Right lobe of liver (tissue), 4 donors: ENCODE measurements around the gene ARHGAP44.

Experiments
- CTCF ChIP-seq, 4 donors: fragments of 200-600 bp in 3 of 4; fragments of 450-650 bp in 1 of 4; IDR thresholded peaks; one replicate each; pipeline versions ENCODE4 v1.5.1 to v1.8.0; 2016 to 2022; ENCODE audit warnings: antibody characterized with exemption in 4 of 4, mild to moderate bottlenecking in 2 of 4
- POLR2A ChIP-seq: fragments of 450-650 bp; IDR thresholded peaks from one replicate; pipeline ENCODE4 v1.6.1; 2017; ENCODE audit warnings: antibody characterized with exemption, mild to moderate bottlenecking
- donor health status: DM: no; HTN: no; CAD: no.
- donor health status: DM: no; HTN: no; CAD: no.
- donor health status: DM: no; HTN: yes; CAD: no.

GRCh38 chr17:12909511-12909910, 120.2 kb downstream of the ARHGAP44 start:
- no peak for TF ChIP-seq CTCF (IDR thresholded peaks at IDR 0.05)
- no peak for TF ChIP-seq POLR2A
